ENCODE results near the gene LPO.

LPO gene

DNA sequence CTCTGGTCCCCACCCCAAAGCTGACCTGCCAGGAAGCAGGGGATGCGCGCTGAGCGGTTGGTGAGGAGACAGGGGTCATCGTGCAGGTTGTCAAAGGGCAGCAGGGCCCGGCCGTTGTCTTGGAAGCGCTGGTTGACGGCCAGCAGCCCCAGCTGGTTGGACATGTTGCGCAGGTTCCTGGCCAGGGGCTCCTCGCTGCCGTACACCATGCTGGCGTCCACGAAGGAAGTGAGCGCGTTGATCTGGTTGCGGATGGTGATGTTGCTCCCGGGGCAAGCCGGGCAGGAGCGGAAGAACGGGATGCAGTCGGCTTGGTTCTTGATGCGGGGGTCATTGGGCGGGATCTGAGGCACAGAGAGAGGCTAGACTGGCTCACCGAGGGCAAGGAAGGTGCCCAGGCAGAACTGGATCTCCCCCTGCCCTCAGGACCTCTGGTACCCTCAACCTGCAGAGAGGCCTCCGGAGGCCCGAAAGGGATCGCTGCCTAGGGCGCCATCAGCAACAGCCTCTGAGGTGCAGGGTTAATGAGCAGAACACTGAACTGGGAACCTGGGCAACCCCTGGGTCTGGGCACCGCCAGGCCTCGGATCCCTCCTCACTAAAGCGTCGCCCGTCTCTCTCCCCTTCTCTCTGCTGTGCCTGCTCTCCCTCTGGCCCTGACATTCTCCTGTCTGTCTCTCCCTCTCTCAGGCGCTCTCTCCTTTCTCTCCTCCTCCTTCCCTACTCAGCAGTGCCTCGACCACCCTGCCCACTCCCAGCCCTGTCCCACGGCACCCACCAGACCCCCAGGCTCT is 39.6 kb downstream of the LPO start:
- DNase-seq (ENCODE audit: low spot score): no peak

DNA sequence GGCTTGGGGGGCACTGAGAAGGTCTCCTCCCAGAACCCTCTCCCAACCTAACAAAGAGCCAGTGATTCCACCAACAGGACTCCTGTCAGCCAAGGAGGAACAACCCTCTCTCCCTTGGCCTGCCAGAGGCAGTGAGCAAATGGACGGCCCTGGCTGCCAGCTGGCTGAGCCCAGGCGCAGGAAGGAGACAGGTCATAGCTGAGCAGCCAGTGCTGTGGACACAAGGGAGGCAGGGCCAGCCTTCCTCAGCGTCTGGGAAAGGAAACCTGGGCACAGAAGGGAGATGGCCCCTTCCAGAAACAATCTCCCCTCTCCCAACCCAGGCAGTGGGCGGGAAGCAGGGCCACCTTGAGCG is 40.3 kb downstream of the LPO start:
- DNase-seq (ENCODE audit: low spot score): no peak

DNA sequence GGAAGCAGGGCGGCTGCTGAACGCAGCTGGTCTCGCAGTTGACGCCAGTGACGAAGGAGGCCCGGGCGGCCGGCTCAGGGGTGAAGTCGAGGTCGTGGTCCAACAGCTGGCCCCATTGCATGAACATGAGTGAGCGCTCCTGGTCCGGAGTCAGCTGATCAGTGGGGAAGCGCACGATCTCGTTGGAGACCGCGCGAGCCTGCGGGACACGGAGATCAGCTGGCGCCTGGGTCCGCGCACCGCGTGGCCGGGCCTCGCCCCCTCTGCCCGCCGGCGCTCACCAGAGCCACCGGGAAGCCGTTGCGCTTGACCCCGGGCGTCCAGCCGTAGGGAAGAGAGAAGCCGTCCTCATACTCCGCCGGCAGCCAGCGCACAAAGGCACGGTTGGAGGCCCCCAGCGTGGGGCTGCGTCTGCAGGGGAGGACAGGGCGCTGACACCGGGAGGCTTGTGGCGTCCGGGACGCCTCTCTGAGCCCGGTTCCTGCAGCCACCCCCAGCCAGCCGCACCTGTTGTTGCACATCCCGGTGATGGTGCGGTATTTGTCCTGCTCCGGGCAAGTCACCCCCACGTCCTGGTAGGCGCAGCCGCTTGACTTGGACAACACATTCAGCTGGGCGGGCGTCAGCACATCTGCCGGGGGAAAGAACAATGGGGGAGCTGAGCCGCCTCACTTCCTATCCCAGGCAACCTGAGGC is 40.8 kb downstream of the LPO start:
- DNase-seq (ENCODE audit: low spot score): no peak

DNA sequence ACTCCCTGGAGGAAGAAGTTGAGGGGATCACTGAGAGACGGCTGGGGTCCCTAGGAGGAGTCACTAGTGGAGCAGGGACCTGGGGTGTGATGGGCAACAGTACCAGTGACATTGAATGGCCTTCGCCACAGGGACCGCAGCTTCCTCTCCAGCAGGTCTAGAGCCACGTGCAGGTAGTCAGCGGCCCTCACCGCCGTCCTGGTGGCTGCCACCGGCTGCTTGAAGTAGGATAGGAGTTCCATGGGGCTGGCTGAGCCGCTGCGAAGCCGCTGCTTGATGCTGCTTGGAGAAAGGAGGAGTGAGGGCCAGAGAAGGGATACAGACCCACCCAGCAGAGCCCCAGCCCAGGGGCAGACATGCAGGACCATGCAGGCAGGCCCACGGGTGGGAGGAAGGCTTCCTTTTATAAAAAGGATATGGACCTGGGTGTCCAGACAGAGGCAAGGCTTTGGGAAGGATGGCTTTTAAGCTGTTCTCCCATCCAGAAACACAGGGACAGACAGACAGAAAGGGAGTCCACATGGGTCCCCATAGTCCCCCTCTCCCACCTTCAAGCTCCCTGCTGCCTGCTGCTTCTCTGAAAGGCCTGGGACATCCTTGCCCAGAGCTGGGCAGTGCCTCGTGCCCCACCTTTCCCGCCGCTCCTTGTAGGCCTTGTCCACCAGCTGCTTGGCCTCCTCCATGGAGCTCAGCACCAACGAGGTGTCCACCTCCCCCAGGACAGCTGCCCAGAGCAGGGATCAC is 41.5 kb downstream of the LPO start:
- no peak for DNase-seq (ENCODE audit: low spot score)

DNA sequence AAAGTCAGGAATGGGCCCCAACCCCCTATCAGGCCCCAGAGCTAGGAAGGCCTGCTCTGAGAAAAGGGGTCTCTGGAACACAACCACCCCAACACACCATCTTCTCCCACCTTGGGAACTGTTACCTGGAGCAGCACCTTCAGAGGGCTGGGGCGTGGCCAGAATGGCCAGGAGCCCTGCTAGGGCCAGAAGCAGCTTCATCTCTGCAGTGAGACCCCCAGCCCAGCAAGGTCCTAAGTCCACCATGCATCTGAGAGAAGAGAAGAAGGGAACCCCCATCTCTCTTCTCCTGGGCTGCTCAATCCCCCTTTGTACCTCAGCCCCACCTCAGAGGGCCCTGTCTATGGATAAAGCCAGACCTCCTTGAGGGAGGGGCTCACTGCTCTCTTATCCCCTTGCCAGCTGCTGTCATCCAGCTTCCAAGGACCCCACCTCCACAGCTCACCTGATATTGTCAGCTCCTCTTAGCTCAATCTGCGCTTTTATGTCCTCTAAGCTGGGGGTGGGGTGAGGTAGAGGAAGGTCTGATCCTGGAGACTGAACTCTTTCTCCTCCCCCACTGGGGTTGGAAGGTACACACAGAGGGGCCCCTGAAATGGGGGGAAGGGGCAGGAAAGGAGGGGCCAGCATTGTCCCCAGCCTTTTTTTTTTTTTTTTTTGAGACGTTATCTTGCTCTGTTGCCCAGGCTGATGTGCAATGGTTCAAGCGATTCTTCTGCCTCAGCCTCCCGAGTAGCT is 42.3 kb downstream of the LPO start, which contains the start of gene MPO:
MPO (minus strand) TSS at position 456 of the 738 bp plus-strand sequence; CDS start at position 279, 177 bp downstream.
- DNase-seq (ENCODE audit: low spot score): no peak

DNA sequence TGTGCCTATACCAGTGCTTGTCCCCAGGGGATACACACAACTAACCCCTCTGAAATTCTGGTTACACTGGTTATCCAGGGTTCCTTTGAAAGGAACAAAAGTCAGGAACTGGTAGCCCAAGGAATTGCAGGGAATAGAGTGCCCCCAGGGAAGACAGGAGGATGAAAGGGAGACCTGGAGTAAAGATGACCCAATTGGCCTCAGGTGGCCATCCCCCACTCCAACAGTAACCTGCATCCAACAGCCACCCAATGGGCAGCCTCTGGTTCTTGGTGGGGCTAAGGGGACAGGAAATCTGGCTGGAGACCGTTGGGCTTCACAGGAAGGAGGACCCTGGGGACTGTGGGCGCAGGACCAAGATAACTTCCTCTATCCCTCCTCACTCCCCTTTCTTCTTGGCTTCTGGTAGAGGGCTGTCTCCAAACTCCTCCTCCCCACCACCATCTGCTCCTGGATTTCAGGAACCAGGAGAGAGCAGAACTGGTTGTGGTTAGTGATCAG is 43.2 kb downstream of the LPO start:
- no peak for DNase-seq (ENCODE audit: low spot score)

DNA sequence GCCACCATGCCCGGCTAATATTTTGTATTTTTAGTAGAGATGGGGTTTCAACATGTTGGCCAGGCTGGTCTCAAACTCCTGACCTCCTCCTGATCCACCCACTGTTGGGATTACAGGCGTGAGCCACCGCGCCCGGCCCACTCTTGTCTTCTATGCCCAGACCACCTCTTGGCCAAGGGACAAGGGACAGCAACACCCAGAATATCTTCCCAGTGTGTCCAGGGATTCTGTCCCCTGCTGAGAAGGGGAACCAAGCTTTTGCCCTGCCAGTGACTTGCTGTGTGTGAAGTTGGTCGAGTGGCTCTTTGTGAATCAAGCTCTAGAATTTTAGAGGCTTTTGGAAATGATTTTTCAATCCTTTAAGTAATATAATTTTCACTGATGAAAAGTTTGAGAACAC is 44.1 kb downstream of the LPO start:
- DNase-seq (ENCODE audit: low spot score): no peak

DNA sequence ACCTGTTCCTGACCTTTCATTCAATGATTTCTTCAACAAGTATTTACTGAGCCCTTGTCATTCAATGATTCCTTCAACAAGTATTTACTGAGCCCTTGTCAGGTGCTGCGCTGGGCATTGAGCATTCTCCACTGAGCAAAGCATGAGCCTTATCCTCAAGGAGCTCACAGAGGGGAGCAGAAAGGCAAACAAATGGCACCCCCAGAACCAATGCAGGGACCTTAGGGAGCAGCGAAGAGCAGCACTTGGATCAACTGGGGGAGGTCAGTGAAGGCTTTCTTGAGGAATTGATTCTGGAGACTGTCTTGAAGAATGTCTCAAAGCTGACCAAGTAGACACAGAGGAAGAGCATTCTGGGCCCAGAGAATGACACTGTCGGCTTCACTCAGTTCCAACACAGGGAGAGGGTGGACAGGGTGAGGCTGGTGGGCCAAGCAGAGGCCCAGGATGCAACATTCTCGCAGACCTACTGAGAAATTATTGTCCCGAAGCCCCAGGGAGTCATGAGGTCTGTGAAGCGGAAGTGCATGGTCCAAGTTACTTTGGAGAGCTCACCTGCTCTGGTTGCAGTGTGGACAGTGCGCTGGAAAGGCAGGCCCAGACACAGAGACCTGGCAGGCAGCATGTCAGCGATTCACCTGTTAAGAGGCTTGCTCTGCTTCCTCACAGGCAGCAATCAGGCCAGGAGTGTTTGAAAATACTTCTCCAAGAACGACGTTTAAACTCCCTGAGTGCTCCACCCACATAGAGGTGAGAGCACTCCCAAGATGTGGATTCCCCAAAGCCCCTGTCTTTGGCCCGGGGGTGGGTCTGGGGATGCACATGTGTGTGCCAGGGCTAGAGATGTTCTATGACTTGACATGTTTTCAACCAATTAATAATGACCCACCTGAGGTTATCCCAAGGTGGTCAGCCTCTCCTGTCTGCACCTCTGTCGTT is 45.6 kb downstream of the LPO start:
- DNase-seq (ENCODE audit: low spot score): no peak

DNA sequence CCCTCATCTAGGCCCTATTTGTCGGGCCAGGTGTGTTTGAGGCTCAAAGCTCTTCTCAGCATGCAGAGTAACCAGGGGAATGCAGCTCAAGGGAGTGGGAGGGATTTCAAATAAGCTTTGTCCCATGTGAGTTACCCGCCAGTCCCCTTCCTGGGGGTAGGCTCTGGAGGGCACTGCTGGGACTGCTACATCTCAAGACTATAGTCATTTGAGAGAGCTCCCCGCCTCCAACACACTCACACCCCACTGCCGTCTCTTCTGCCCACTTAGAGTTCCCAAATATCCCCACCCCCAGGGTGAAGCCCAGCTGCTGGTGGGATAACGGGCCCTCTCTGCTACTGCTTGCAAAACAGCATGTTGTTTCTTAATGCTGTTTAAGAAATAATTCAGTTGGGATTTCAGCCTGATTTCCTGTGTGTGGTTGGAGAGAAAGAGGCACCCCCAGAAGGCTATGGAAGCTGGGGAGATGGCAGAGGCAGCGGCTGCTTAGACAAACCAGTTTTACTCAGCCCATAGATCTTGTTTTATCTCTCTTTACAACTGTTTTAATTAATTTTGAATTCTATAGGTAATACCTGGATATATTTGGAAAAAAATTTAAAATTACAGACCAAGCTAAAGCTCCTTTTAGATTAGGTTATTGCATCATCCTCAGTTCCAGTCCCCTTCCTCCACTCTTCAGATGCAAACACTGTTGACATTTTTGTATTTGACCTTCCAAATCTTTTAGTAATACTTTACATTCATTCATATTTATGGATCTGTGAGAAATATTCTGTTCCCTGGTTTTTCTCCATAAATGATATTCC is 46.4 kb downstream of the LPO start:
- no peak for DNase-seq (ENCODE audit: low spot score)

DNA sequence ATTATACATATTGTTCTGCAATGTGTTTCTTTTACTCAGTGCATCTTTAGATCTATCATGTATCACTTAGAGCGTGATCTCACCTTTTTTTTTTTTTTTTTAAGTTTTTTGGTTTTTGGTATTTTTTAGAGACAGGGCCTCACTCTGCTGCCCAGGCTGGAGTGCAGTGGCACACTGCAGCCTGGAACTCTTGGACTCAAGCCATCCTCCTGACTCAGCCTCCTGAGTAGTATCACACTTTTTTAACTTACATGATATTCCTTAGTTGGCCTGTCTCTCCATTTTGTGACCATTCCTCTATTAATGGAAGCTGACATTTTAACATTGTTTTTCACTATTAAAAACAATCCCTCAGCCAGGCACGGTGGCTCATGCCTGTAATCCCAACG is 47.0 kb downstream of the LPO start:
- no peak for DNase-seq (ENCODE audit: low spot score)

DNA sequence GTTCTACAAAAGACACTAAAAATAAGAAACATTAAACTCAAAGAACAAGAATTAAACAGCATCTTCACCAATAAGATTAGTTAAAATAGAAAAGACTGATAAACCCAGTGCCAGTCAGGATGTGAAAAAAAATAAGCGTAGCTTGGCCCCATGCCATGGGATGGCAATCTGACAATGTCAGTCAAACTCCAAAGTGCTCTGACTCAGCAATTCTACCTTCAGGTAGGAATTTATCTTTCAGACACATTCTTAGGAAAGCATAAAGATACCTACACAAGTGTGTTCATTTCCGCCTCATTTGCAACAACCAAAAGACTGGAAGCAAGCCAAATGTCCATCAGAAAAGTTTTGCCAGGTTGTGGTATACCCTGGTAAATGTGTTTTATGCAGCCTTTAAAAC is 51.5 kb downstream of the LPO start:
- DNase-seq (ENCODE audit: low spot score): no peak

DNA sequence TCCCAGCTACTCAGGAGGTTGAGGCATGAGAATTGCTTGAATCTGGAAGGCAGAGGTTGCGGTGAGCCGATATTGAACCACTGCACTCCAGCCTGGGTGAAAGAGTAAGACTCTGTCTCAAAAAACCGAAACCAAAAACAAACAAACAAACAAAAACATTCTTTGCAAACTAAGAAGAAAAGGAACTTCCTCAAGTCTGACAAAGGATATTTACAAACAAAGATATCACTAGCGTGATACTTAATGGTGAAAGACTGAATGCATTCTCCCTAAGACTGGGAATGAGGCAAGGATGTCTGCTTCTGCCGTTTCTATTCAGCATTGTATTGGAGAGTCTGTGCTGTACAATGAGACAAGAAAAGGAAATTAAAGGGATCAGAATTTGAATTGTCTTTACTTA is 52.9 kb downstream of the LPO start:
- DNase-seq (ENCODE audit: low spot score): no peak

DNA sequence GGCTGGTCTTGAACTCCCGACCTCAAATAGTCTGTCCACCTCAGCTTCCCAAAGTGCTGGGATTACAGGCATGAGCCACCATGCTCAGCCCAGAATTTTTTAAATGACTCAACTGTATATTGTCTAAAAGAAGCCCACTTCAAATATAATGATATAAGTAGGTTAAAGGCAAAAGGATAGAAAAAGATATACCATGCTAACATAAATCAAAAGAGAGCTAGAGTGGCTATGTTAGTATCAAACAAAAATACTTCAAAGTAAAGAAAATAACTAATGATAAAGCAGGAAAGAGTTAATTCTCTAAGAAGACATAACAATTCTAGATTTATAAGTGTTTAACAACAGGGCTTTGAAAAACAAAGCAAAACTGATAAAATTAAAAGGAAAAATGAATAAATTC is 55.6 kb downstream of the LPO start:
- no peak for DNase-seq (ENCODE audit: low spot score)

DNA sequence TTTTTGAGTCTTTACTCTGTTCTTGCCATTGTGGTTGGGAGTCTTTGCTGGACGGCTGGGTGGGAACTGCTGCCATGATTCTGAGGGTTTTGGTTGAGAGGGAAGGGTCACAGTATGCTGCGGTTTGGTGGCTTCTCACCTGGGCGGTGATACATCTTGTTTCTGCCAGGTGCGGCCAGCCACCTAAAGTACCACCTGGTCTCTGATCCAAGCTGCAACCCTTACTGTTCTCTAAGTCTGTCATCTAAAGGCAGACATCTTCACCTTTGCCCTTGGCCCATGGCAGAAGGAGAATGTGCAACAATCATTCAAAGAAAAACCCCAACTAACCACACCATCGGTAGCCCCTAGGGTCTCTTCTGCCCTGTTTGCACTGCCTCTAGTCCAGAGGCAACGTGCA is 62.0 kb downstream of the LPO start:
- DNase-seq (ENCODE audit: low spot score): no peak

DNA sequence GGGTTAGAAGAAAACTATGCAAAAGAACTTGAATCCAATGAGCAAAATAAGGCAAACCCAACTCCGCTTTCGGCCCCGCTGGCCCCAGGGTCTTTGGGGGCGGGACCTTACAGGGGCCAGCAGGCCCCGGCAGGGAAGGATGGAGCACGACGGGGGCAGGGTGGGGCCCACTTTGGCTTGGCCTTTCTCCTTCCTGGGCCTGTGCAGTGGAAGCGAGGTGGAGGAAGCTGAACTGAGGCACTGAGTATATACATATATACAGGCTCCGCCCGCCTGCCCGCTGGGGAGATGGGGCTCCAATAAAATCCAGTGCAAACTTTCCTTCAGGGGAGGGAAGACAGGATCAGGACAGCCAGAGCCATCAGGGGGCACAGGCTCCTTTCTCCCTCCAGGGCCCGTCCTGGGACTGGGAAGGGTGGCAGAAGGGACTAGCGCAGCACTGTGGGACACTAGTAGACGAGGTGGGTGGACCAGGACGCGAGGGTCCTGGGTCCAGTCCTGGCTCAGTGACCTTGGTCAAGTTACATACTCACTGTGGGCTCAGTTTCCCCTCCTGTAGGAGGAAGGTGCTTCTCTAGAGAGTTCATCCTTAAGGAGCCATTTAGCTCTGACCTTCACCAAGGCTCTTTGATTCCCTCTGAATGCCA is 63.2 kb downstream of the LPO start:
- no peak for DNase-seq (ENCODE audit: low spot score)

DNA sequence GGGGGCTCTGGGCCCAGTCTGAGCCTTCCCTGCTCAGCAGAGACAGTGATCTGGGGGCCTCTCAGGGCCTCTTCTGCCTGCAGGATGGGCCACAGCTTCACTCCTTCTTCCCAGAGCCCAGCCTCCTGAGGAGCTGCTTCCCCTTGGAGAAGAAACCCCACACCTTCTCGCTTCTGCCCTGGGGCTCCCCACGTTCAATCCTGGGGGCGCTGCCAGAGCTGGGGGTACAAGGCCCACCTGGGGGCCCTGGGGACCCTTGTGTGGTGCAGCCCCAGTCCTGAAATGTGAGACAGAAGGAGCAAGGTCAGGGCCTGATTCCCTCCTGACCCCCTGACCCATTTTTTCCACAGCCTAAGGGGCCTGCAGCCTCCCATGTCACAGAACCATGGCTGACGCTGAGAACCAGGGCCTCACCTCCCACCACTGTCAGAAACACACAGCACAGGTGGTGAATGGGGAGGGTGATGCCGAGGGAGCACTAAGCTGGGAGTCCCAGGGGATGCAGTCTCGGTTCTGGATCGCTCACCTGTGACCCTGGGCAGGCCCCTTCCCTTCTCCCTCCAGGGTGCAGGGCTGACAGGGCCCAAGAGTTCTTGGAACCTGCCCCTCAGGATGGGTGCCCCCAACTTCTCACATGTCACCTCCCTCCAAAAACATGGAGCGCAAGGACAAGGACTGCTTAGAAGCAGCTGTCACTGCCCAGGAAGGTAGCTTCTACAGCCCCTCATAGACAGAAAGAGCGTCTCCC is 64.0 kb downstream of the LPO start:
- no peak for DNase-seq (ENCODE audit: low spot score)

DNA sequence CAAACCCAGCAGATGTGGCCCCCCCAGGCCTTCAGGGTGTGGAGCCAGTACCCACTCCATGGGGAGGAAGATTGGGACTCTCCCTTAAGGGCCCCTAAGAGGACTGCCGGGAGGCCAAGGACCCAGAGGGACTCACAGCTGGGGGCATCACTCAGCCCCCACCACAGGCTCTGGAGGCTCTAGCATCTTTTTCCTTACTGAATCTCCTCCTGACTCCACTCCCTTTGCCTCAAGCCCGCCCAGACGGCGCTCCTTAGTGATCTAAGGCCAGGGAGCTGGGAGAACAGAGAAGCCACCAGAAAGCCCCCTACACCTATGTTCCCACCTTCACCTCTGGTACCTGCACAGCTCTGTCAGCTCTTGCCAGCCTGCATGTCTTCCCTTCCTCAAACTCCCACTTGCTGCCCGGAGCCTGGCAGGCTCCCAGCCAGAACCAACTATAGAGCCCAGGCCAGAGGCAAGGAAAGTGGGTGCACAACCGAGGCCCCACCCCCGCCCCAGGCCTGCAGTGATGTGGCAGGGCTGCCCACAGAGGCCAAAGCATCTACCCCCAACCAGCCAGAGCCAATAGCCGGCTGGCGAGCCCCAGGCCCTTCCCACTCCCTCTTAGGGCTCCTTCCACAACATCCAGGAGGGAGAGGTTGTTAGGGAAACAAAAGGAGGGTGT is 64.7 kb downstream of the LPO start:
- no peak for DNase-seq (ENCODE audit: low spot score)
